HG03280 (cell line): ENCODE data around the gene DISC1.
"Not testable (repeated sequence)": the region's sequence is repeated elsewhere in the genome, so short reads cannot be mapped to it uniquely, and the experiment has no call there.

Experiments used
- ATAC-seq: cut with Tn5 transposase; IDR thresholded peaks from one replicate; pipeline ENCODE4 v1.9.1; 2021; ENCODE audit warnings: mild to moderate bottlenecking, moderate library complexity; ENCODE audit not compliant: unreplicated experiment

The DISC1 gene

GRCh38 chr1:231872461-231872910, 245.9 kb downstream of the DISC1 start:
- no peak for ATAC-seq

GRCh38 chr1:231878737-231879136, 252.1 kb downstream of the DISC1 start:
- no peak for ATAC-seq

GRCh38 chr1:231879296-231879695, 252.7 kb downstream of the DISC1 start:
- ATAC-seq: no peak

GRCh38 chr1:231882333-231882732, 255.7 kb downstream of the DISC1 start:
- no peak for ATAC-seq

- ATAC-seq: no peak
These were observed 256.2 kb downstream of the DISC1 start for GRCh38 chr1:231882790-231883189.

- ATAC-seq: no peak
These were observed 256.8 kb downstream of the DISC1 start for GRCh38 chr1:231883382-231883781.

- ATAC-seq: no peak
These were observed 258.7 kb downstream of the DISC1 start for GRCh38 chr1:231885209-231885854.

GRCh38 chr1:231887166-231887565, 260.6 kb downstream of the DISC1 start:
- ATAC-seq: no peak

GRCh38 chr1:231887866-231888265, 261.3 kb downstream of the DISC1 start:
- no peak for ATAC-seq

- no peak for ATAC-seq
These were observed 264.2 kb downstream of the DISC1 start for GRCh38 chr1:231890791-231891190.

GRCh38 chr1:231893400-231894102, 267.0 kb downstream of the DISC1 start:
- ATAC-seq: no peak

GRCh38 chr1:231896806-231897205, 270.2 kb downstream of the DISC1 start:
- no peak for ATAC-seq

GRCh38 chr1:231899046-231899445, 272.5 kb downstream of the DISC1 start:
- no peak for ATAC-seq

- no peak for ATAC-seq
These were observed 273.3 kb downstream of the DISC1 start for GRCh38 chr1:231899713-231900435.

- ATAC-seq: no peak
These were observed 277.0 kb downstream of the DISC1 start for GRCh38 chr1:231903586-231904081.

GRCh38 chr1:231907310-231907709, 280.7 kb downstream of the DISC1 start:
- not testable (repeated sequence) for ATAC-seq

GRCh38 chr1:231913493-231913892, 286.9 kb downstream of the DISC1 start:
- no peak for ATAC-seq

- ATAC-seq: no peak
These were observed 291.8 kb downstream of the DISC1 start for GRCh38 chr1:231918239-231919015.

- ATAC-seq: no peak
These were observed 292.8 kb downstream of the DISC1 start for GRCh38 chr1:231919239-231919885.

GRCh38 chr1:231919886-231920285, 293.3 kb downstream of the DISC1 start:
- ATAC-seq: no peak
